GM12878 (cell line): ENCODE measurements around the gene MAEL. TPM values are rescaled to one million over a fixed set of nuclear protein-coding genes. Genes with fewer than 3 reads are reported as not detected.

Source experiments
- BHLHE40 ChIP-seq, 2 experiments: fragments of 450-650 bp in 1 of 2; IDR thresholded peaks; 2 replicates each; pipeline ENCODE4 v1.6.1; 2011 to 2017; ENCODE audit warnings: low read depth in 2 of 2, borderline replicate concordance in 1 of 2, improper control_type of control experiment in 1 of 2, low read length in 1 of 2, mild to moderate bottlenecking in 1 of 2
- CREB1 ChIP-seq: IDR thresholded peaks from 2 replicates; pipeline ENCODE4 v1.6.1; 2012; ENCODE audit warnings: low read depth, mild to moderate bottlenecking, inconsistent platforms
- GATAD2B ChIP-seq: fragments of 450-650 bp; conservative IDR thresholded peaks from 2 replicates; pipeline ENCODE4 v1.6.1; 2017; ENCODE audit warnings: low read depth, mild to moderate bottlenecking, moderate library complexity
- HDAC2 ChIP-seq: fragments of 200-600 bp; sonication (generic); IDR thresholded peaks from 2 replicates; pipeline ENCODE4 v1.6.1; 2017
- LARP7 ChIP-seq: fragments of 450-650 bp; IDR thresholded peaks from 2 replicates; pipeline ENCODE4 v1.6.1; 2017; ENCODE audit warnings: mild to moderate bottlenecking
- NFYB ChIP-seq: IDR thresholded peaks from 2 replicates; pipeline ENCODE4 v1.6.1; 2011; ENCODE audit warnings: low read depth, mild to moderate bottlenecking, low read length, improper control_type of control experiment, moderate library complexity; ENCODE audit not compliant: insufficient read depth
- NKRF ChIP-seq: fragments of 450-650 bp; conservative IDR thresholded peaks from 2 replicates; pipeline ENCODE4 v1.6.1; 2017; ENCODE audit warnings: mild to moderate bottlenecking, moderate library complexity
- PKNOX1 ChIP-seq: fragments of 450-650 bp; IDR thresholded peaks from 2 replicates; pipeline ENCODE4 v1.6.1; 2016; ENCODE audit warnings: mild to moderate bottlenecking
- RUNX3 ChIP-seq: IDR thresholded peaks from 2 replicates; pipeline ENCODE4 v1.6.1; 2012; ENCODE audit warnings: low read length, inconsistent platforms
- SKIL ChIP-seq: fragments of 450-650 bp; IDR thresholded peaks from 2 replicates; pipeline ENCODE4 v1.6.1; 2017; ENCODE audit warnings: mild to moderate bottlenecking, low read depth, inconsistent platforms; ENCODE audit not compliant: poor library complexity, severe bottlenecking
- USF1 ChIP-seq: IDR thresholded peaks from 2 replicates; pipeline ENCODE4 v1.6.1; 2011; ENCODE audit warnings: borderline replicate concordance, low read depth, mild to moderate bottlenecking, moderate library complexity, mixed read lengths, low read length; ENCODE audit not compliant: insufficient read depth; ENCODE audit errors: extremely low read length
- YY1 ChIP-seq: IDR thresholded peaks from 2 replicates; pipeline ENCODE4 v1.6.1; 2011; ENCODE audit warnings: low read depth, mild to moderate bottlenecking, low read length
- polyA plus RNA-seq, 11 experiments: library from polyadenylated mRNA; depleted of rRNA in 4 of 11; unstranded in 6 of 11; stranded (reverse) in 5 of 11; fragments of >200 nt; fragmentation: Nextera tagmentation in 4 of 11; fragmentation: Illumina TruSeq in 1 of 11; extraction: Ambion mirVana in 4 of 11; extraction: Trizol in 1 of 11; gene quantifications; 1 replicate in 1 of 11; 2 replicates in 10 of 11; pipeline versions ENCODE4 v1.2.1 to v1.2.3, GENCODE V29; 2011 to 2016; ENCODE audit warnings: inconsistent platforms in 2 of 11, missing spikeins in 2 of 11, low read depth in 1 of 11
- total RNA-seq, 4 experiments: library from RNA; depleted of rRNA in 3 of 4; stranded (reverse); fragments of >200 nt in 3 of 4; fragmentation: Illumina TruSeq in 1 of 4; extraction: Trizol in 1 of 4; gene quantifications; 2 replicates each; pipeline versions ENCODE4 v1.2.1 to v1.2.3, GENCODE V29; 2013 to 2021

Gene MAEL
- total and polyA plus RNA-seq, 10 of the 15 experiments (the other 5 are each of a cell fraction or from before 2014, with no cell fraction given), result 0.10 to 0.43 (median 0.24) TPM; not detected in 2

- TF ChIP-seq NKRF, result no peak
- peak; percentile 75 for TF ChIP-seq USF1
- TF ChIP-seq RUNX3, result no peak; the same call in 1 of the 2 replicates
- TF ChIP-seq NFYB, result no peak
- TF ChIP-seq CREB1, result peak; percentile 21; the same call in 1 of the 2 replicates
- no peak for TF ChIP-seq PKNOX1
- TF ChIP-seq LARP7, result no peak
- no peak for TF ChIP-seq HDAC2
- peak; percentile 48; the same call in 1 of the 2 replicates for TF ChIP-seq GATAD2B
- no peak for TF ChIP-seq SKIL
- 0 out of 2 replicates have a peak, but pooled peaks have one; percentile 18 for TF ChIP-seq YY1
- TF ChIP-seq BHLHE40 (IDR thresholded peaks at IDR 0.05; ENCODE audit: borderline replicate concordance in 1 of 2, low read depth in 2 of 2, low read length in 1 of 2), result peak; percentile 49 to 90; a peak in 3 of 4 replicates
- TF ChIP-seq, all 136 proteins: peak for 8
Observed at GRCh38 chr1:166975361-166976129, 13.5 kb upstream of the MAEL start, which contains the start of gene ILDR2 (continued).
